Measurements from ENCODE around the gene ANAPC13.

The ANAPC13 gene, protein sequence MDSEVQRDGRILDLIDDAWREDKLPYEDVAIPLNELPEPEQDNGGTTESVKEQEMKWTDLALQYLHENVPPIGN

DNA sequence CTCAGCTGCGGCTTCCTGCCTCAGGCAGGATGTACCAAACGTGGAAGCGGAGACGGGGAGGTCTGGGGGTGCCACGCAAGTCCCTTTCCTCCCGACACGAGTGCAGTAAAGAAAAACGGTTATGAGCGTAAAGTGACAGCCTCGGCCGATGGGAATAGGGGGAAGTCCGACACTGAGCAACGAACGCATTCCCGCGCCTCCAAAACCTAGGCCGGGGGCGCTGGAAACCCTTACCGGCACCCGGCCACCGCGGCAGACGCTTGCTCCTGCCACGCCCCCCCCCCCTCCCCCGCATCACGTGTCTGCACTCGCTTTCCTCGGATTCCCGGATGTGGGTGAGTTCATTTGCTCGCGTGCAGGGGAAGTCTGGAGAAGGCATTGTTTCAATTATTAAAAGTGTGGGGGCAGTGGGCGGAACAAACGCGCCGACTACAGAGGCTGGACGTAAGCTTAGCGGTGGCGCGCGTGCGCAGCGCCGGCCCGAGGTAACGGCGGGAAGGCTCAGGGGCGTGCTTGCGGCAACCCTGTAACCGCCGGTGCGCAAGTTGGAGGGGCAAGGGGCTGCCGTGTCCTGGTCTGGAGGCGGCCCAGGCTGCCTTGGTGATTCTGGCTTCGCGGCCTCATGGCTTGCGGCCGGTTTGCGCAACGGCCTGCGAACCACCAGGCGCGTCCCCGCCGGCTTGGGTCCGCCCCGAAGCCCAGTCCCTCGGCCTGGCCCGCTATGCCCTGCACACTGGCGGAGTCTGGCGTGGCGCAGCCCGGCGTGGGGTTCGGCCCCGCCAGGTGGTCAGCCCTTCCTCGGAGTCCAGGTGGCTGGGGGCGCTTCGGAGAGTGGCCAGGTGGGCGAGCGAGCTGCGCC lies at the start of gene ANAPC13, which contains the start of gene CEP63:
ANAPC13 (minus strand) TSS at position 268 of the 859 bp plus-strand sequence. CDS start 3,081 bp downstream, outside the sequence.
CEP63 (plus strand) TSS at position 340 of the 859 bp plus-strand sequence. CDS start 9,264 bp downstream, outside the sequence.
- TF ChIP-seq, protein P1, sequence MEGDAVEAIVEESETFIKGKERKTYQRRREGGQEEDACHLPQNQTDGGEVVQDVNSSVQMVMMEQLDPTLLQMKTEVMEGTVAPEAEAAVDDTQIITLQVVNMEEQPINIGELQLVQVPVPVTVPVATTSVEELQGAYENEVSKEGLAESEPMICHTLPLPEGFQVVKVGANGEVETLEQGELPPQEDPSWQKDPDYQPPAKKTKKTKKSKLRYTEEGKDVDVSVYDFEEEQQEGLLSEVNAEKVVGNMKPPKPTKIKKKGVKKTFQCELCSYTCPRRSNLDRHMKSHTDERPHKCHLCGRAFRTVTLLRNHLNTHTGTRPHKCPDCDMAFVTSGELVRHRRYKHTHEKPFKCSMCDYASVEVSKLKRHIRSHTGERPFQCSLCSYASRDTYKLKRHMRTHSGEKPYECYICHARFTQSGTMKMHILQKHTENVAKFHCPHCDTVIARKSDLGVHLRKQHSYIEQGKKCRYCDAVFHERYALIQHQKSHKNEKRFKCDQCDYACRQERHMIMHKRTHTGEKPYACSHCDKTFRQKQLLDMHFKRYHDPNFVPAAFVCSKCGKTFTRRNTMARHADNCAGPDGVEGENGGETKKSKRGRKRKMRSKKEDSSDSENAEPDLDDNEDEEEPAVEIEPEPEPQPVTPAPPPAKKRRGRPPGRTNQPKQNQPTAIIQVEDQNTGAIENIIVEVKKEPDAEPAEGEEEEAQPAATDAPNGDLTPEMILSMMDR (IDR thresholded peaks at IDR 0.05; ENCODE audit: extremely low read depth, missing control alignments), result no peak
- peak; percentile 91 for DNase-seq (ENCODE audit: low spot score)

DNA sequence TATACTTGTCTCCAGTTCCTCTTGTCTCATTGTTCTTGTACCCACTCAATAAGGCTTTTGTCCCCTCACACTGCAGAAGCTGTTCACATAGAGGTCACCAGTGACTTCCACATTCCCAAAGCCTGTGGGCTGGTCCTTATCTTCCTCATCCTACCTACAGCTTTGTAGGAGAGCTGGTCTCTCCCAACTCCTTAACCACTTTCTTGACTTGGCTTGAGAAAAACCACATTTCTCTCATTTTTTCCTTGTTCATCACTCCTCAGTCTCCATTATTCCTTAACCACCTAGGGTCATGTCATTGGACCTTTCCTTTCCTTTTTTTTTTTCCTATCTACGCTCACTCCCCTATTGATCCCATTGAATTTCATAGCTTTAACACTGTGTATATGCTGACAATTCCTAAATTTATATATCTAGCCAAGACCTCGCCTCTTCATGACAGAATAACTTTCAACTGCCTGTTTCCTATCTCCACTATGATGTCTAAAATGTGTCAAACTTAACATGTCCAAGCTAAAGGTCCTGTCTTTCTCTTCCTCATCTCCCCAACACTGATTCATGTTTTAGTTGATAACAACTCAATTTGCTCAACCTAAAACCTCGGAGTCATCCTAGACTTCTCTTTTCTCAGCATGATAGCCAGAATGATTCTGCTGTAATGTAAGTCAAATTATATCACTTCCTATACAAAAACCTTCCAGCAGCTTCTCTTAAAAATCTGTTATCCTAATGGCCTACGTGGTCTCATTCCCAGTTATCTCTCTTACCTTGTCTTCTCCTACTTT lies 49.6 kb upstream of the ANAPC13 start:
- TF ChIP-seq, protein P1 (IDR thresholded peaks at IDR 0.05; ENCODE audit: extremely low read depth, missing control alignments), result no peak
- no peak for DNase-seq (ENCODE audit: low spot score)

DNA sequence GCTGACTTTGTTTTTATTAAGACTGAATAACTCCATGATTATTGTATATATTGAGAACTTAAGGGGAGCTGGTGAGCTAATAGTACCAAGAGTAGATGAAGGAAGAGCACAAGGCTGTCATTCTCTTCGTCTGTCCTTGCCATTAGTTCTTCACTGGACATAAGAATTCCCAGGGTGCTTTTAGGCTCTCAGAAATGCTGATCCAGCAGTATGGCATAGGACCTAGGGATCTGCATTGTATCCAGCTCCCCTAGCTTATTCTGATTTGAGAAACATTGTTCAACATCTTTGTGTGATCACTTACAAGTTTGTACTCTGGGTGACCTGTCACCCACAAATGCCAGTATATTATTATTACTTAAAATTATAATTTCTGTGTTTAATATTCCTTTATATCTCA lies 47.7 kb upstream of the ANAPC13 start:
- TF ChIP-seq, protein P1 (IDR thresholded peaks at IDR 0.05; ENCODE audit: extremely low read depth, missing control alignments), result no peak
- DNase-seq (ENCODE audit: low spot score), result no peak

DNA sequence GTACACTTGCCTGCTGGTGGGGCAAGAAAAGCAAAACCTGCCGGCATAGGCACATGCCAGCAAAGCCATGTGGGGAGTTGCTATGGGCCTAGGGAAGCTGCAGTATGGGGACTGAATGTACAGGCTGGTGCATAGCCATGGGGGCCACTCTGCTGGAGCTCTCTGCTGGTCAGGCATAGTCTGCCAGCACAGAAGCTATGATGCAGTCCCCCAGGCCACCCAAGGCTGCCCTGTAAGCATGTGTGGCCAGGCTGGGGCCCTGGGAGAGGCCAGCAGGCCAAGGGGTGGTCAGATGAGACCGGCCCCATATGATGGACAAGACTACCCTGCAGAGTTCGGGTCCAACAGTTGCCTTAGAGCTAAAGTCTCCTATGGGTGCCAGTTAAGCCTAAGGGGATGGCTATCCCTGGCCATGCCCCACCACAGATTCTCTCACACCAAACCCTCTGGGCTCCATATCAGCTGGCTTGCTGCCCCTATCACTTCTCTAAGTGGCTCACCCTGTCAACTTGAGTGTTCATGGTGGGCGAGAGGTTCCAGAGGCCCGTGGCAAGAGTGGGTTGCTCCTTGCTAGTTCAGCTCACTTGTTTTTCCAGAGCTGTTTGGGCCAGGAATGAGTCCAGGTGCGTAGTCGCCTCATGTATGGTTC lies 41.9 kb upstream of the ANAPC13 start:
- no peak for DNase-seq (ENCODE audit: low spot score)
- TF ChIP-seq, protein P1 (IDR thresholded peaks at IDR 0.05; ENCODE audit: extremely low read depth, missing control alignments), result no peak

DNA sequence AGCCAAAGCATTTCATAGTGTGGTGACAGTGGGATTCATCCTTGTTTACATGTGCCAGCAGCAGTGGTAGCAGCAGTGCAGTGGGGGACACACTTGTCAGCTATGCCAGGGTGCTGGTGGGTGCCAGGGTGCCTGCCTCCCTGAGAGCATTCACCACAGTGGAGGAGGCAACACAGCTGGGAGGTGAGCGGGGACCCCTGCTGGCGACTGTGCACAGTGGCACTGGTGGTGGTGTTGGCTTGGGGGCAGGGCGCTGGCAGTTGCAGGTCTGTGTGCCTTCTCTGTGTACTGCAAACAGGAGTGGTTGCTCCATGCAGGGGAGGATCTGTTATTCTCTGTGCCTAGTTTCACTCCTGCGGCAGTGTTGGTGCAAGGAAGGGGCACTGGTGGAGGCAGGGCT lies 41.3 kb upstream of the ANAPC13 start:
- no peak for DNase-seq (ENCODE audit: low spot score)
- TF ChIP-seq, protein P1 (IDR thresholded peaks at IDR 0.05; ENCODE audit: extremely low read depth, missing control alignments), result no peak

DNA sequence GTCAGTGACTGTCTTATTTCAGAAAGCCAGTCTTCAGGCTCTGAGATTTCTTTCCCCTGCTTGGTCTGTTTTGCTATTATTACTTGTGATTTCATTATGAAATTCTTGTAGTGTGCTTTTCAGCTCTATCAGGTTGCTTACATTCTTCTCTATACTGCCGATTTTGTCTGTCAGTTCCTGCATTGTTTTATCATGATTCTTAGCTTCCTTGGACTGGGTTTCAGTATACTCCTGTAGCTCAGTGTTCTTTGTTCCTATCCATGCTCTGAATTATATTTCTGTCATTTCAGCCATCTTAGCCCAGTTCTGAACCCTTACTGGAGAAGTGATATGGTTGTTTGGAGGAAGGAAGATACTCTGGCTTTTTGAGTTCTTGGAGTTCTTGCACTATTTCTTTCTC lies 40.5 kb upstream of the ANAPC13 start:
- TF ChIP-seq, protein P1 (IDR thresholded peaks at IDR 0.05; ENCODE audit: extremely low read depth, missing control alignments), result no peak
- no peak for DNase-seq (ENCODE audit: low spot score)

Data from GM20000 (cell line).